HepG2 (cell line): ENCODE data around the gene MAP3K14. TPM values are rescaled to one million over a fixed set of nuclear protein-coding genes. Genes with fewer than 3 reads are reported as not detected.
A peak's percentile ranks its signal among the peaks of the same experiment; 100 is the strongest.

Source experiments
- NBN ChIP-seq: fragments of 450-650 bp; conservative IDR thresholded peaks from 2 replicates; pipeline ENCODE4 v1.6.1; 2017
- ZNF407 ChIP-seq: sonication (generic); formaldehyde crosslinking; IDR thresholded peaks from one replicate; pipeline ENCODE4 v1.5.1; 2020; ENCODE audit warnings: mild to moderate bottlenecking, missing genetic modification reagents; ENCODE audit errors: not compliant biosample characterization
- polyA plus RNA-seq, 8 experiments: library from polyadenylated mRNA; depleted of rRNA in 3 of 8; stranded (reverse) in 7 of 8; unstranded in 1 of 8; fragments of >200 nt; fragmentation: Illumina TruSeq in 4 of 8; extraction: Trizol in 4 of 8; gene quantifications; 2 replicates each; pipeline versions ENCODE4 v1.2.1 to v1.2.3, GENCODE V29; 2011 to 2016; ENCODE audit warnings: low read depth in 4 of 8, missing spikeins in 1 of 8, mixed read lengths in 1 of 8; ENCODE audit not compliant: insufficient read depth in 1 of 8
- total RNA-seq, 5 experiments: library from RNA; depleted of rRNA; stranded (reverse); fragments of >200 nt; fragmentation: Illumina TruSeq; extraction: Trizol; gene quantifications; 2 replicates each; pipeline ENCODE4 v1.2.3, GENCODE V29; 2016; ENCODE audit warnings: low read depth in 1 of 5

MAP3K14 gene
- total and polyA plus RNA-seq, 2 of the 13 experiments (the other 11 are each of a cell fraction or from before 2014, with no cell fraction given), result 2.6 TPM

- TF ChIP-seq ZNF407 (CRISPR knock-in tag) (no peak), NBN (0 out of 2 replicates have a peak, but pooled peaks have one; percentile 58)
These were observed 84.1 kb downstream of the MAP3K14 start (continued) for GRCh38 chr17:45232514-45233422.
